ENCODE results near the gene LILRB2. TPM values are rescaled to one million over a fixed set of nuclear protein-coding genes. Genes with fewer than 3 reads are reported as not detected.
"Not testable (repeated sequence)": the region's sequence is repeated elsewhere in the genome, so short reads cannot be mapped to it uniquely, and the experiment has no call there.

Gene LILRB2
- total RNA-seq, 1 donor from 2014 or later, result 0.72 TPM

DNA sequence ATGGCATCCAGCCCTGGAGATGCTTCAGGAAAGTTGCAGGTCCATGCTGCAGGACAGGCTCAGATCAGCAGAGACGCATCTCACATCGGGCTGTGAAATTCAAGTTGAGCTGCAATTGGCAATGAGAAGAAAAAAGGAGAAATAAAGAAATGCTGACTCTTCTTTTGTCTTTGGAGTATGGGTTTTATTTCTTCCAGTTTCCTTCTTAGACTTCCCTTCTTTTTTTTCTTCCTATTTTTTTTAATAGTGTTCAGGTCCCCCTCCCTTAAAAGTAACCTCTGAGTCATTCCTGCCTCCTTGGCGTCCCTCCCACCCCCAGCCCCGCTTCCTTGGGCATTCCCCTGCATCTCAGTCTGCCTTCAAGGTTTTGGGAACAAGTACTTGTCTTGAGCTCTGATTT, 9.3 kb downstream of the LILRB2 start:
- not testable (repeated sequence) for DNase-seq

DNA sequence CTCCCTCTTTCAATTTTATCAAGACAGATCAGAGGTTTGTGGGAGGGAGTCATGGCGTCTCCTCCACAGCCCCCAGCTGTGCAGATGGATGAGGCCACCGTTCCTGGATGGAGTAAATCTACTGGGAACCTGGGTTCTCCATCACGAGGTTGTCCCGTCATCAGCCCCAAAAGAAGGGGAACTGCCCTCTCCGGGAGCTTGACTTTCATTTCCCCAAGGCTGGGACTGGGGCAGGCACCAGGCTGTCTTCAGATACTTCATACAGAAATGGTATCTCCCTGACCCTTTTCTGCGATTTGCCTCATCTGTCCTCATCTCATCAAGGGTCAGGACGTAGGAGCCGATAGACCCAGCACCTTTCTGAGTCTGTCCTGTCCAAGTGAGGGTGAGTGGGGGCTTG, 9.8 kb downstream of the LILRB2 start:
- DNase-seq, result no peak

DNA sequence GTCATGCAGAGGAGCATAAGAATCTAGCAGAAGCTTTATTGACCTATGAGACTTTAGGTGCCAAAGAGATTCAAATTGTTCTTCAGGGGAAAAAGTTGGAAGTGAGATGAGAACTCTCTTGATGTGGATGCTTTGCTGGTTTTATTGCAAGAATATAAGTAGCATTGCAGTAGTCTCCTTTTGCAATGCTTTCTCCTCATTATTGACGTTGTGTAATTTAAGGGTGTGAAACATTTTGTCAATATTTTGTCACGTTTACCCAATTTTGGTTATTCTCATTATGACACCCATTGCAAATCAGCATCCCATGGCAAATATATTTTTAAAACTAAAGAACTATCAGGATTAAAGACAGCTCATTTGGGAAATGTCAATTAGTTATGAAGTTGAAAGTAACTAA, 12.0 kb downstream of the LILRB2 start:
- no peak for DNase-seq

DNA sequence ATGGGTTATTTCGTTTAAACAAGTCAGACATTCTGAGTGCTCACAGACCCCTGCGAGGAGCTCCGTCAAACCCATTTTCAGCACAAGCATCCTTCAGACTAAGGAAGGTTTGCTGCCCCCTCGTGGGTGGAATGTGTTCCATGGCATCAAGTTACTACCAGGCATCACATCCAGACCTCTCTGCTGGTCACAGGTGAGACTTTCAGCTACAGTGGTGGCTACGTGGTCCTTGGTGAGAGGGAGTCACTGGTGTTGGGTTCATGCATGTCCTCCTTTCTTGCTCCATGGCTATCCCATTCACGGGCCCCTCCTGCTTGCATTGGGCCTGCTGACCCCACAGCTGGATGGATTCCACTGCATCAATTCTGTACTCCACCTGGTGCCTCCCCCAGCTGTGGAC, 14.8 kb downstream of the LILRB2 start:
- peak; percentile 74 for DNase-seq

DNA sequence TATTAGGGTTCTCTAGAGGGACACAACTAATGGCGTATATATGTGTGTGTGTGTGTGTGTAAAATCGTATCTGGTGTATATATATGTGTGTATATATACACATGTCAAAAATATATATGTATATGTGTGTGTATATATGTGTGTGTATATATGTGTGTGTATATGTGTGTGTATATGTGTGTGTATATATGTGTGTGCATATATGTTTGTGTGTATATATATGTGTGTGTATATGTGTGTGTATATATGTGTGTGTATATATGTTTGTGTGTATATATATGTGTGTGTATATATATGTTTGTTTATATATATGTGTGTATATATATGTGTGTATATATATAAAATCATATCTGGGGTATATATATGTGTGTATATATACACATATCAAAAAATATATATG, 18.4 kb downstream of the LILRB2 start:
- no peak for DNase-seq

DNA sequence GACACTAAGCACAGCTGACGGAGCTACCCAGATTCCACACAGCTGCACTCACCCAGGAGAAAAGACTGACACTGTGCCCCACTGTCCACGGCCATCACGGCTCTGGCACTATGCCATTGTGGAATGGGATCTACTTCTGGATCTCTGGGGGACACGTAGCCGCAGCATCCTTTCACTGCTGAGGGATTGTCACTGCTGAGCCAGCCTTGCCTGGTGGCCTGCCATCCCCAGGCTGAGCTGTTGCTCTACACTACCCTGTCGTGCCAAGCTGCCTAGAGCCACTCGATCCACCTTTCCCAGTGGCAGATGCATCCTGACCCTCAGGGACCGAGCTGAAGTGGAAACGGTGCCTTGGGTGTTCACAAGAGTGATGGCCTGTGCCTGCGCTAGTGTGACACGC, 18.8 kb downstream of the LILRB2 start:
- DNase-seq, result no peak

DNA sequence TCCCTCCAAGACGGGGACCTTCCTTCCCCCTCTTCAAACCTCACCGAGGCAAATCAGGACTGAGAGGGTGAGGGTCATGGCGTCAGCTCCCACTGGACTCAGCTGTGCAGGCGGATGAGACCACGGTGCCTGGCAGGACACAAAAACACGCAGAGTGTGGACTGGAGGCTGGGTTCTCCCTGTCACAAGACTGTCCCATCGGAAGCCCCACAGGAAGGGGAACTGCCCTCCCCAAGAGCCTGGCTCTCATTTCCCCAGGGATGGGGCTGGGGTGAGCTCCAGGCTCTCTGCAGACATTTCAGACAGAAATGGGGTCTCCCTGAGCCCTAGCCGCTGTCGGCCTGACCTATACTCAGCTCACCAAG, 23.8 kb downstream of the LILRB2 start, which contains the start of gene LILRB5:
Gene LILRB5, minus strand, starts transcription at position 158 of the 365 bp plus-strand sequence. Its CDS starts 80 bp downstream, at position 78.
- DNase-seq, result no peak

DNA sequence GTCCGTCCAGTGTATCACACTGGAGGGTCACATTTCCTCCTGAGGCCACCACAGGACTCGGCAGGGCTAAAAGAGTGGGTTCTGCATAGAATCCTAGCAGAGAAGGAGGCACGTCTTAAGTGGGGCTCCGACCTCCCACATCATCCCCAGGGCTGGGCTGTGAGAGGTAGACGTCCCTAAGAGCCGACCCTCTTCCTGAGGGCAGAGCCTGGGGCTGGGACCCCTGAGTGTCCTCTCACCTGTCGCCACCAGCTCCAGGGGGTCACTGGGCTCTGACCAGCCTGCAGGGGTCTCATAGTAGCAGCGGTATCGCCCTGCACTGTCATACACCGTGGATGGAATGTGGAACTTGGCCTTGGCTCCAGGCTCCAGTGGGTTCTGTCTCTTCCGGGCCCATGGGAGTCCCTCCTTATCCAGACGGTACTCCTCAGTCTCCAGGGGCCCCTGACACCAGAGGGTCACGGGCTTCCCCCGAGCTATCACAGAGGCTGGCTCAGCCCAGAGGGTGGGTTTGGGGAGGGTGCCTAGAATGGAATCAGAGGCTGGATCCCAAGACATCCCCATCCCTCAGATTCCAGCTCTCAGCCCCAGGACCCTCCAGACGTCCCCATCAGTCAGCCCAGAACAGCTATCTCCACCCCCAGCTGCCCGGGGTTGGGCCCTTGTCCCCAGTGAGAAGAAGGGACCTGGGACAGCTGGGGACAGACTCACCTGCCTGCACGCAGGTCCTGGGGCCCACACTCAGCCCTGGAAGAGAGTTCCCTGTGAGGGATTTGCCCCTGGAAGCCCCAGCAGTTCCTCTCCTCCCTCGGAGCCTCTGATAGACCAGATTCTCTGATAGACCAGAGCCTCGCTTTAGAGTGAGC, 24.4 kb downstream of the LILRB2 start:
- DNase-seq, result no peak

DNA sequence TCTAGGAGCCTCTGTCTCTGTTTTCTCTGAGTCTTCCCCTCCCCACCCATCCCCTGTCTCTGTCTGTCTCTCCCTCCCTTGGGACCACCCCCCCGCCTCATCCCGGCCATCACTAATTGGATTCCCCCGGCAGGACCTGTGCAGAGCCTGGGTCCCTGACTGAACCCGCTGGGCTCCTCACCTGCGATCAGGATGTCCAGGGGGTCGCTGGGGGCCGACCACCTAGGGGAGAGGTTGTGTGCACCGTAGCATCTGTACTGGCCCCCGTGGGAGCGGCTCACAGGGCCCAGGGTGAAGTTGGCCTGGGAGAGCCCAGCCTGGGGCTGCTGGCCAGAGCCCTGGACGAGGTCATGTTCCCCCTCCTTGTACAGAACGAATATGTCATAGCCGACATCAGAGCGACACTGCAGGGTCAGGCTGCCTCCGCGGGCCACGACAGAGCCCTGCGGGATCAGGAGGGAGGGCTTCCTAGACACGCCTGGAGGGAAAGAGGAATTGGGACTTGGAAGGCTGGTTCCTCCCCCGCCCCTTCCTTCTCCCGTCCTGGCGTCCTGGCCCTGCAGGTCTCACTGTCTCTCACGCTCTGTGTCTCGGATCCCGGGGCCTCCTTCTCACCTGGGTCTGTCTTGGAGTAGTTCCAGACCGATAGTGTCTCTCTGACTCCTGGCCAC, 25.7 kb downstream of the LILRB2 start:
- DNase-seq, result no peak

DNA sequence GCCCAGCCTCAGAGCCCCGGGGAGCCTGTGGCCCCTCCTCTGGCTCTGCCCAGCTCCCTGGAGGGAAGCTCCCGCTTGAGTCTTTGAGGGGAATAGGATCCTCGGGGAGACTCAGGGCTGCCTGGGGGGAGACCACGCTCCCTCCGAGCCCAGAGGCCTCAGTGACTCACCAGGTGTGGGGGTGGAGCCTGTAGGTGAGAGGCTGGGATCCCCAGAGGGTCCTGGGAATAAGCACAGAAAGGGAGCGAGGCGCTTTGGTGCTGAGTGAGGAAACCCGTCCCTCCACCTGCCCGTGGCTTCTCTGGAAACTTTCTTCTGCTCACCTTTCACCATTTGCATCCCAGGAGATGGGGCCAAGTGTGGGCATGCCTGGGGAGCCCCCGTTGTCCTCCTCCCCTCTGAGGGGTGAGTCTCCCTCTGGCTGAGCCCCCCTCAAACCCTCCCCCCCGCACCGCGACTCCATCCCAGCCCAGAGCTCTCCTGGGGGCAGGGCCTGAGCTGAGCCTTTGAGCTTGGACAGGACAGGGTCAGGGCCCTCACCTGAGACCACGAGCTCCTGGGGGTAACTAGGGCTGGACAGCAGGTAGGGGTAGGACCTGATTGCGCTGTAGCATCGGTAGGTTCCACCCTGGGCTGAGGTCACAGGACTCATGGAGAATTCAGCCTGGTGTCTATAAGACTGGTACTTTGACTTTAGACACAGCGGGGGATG, 26.6 kb downstream of the LILRB2 start:
- no peak for DNase-seq

DNA sequence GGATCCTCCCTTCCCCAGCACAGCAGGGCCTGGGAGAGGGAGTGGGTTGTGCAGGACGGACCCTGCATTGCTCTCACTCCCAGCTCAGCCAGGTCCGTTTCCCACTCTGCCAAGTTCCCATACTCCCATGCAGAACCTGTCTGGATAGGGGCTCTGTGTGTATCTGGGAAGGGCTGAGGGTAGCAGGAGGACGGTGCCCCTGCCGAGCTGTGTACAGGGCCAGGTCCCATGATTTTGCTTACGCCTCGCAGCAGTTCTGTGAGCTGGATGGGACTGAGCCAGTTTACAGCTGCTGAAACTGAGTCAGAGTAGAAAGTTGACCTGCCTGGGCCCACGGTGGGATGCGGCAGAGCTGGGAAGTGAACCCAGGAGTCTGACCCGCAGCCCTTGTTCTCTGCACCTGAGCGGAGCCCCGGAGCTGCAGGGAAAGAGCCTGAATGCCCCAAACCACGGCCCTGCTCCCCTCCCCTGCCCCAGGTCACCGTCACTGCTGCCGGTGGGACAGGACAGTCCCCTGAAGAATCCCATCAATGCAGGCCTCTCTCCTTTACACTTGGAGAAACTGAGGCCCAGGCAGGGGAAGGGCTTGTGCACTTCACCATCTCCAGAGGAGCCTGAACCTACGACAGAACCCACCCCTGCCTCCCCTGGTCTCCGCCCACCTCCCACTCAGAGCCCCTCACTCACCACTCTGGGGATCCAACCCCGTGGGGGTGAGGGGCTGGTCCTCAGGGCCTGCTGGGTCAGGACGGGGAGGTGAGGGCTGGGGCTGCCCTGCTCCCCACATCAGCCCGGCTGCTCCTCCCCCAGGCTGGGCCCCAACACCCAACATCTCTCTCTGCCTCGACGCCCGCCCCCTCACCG, 27.3 kb downstream of the LILRB2 start:
- DNase-seq, result no peak

DNA sequence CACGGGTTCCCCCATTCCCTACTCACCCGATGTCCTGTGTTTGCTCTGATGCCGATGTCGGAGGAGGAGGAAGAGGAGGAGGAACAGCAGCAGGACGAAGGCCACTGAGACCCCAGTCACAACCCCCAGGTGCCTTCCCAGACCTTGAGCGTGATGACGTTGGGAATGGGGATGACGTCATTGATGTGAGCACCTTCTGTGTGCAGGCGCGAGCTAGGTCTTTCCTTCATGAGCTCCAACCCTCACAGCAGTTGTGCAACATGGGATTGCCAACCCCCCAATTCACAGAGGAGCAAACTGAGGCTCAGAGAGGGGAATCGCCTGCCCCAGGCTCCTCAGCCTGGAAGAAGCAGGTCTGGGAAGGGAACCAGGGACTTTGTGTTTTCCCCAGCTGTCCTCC, 28.1 kb downstream of the LILRB2 start:
- DNase-seq, result no peak

DNA sequence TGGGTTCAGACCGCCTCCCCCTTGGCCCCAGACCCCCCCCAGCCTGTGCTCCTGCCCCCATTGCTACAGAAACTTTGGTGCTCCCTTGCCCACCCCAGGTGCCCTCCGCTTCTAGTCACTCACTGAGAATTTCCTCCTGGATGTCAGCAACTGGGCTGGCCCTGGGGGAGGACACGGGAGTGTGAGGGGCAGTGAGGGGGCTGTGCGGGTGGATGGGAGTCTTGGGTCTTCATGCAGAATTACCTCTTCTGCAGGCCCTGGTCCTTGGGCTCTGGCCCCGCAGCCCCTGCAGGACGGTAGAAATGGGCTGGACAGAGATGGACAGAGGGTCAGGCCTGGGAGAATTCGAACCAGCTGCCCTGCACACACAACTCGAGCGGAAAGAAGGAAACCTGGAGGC, 28.7 kb downstream of the LILRB2 start:
- no peak for DNase-seq

DNA sequence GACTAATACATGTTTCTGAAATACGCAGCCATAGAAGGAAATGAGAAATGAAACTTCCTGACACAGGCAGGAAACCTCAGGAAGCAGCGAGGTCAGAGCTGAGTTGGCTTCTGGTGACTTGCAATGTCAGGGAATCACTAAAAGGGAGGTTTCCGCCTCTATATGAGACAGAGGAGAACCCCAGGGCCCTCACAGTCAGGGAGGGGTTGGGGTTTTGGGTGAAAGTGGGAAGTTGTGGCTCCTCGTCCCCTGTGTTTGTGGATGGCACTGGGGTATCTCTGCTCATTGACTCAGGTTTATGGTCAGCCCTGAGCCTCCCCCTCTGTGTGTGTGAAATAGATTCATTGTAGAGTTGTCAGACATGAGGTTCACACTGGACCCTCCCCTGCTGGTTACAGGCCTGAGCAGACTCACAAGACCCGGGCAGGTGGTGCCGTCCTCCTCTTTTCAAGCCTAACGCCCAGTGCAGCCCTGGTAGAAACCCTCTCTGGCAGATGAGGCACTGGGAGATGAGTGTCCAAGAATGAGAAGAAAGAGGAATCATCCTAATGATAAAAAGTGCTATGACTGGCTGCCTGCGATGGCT, 32.8 kb downstream of the LILRB2 start:
- peak; percentile 14 for DNase-seq

DNA sequence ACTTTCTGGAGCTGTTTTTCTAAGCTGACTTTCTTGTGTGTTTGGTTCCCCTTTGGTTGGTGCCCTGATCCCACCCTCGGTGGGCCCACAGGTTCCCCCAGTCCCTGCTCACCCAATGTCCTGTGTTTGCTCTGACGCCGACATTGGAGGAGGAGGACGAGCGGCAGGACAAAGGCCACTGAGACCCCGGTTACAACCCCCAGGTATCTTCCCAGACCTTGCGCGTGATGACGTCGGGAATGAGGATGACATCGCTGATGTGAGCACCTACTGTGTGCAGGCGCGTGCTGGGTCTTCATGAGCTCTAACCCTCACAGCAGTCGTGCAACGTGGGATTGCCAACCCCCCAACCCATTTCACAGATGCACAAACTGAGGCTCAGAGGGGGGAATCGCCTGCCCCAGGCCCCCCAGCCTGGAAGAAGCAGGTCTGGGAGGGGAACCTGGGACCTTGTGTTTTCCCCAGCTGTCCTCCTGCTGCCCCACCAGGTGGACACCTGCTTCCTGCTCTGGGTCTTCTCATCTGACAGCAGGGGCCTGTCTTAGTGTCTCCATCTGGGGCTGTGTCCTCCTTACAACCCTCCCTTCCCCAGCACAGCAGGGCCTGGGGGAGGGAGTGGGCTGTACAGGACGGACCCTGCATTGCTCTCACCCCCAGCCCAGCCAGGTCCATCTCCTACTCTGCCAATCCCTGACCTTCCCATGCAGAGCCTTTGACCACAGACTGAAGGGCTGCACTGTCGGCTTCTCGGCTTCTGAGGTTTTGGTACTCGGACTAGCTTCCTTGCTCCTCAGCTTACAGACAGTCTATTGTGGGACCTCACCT, 33.6 kb downstream of the LILRB2 start:
- DNase-seq, result no peak

DNA sequence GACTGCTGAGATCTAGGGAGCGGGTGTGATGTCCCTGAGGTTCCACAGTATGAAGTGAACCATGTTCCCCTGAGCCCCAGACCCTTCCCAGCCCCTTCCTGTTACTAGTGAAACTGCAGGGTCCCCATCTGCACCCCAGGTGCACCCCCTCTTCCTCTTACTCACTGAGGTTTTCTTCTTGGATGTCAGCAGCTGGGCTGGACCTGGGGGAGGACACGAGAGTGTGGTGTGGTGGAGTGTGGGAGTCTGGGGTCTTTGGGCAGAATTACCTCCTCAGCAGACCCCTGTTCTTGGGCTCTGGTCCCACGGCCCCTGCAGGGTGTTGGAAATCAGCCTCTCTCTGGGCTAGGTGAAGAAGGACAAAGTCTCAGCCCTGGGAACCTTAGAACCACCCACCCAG, 35.0 kb downstream of the LILRB2 start:
- DNase-seq, result no peak

DNA sequence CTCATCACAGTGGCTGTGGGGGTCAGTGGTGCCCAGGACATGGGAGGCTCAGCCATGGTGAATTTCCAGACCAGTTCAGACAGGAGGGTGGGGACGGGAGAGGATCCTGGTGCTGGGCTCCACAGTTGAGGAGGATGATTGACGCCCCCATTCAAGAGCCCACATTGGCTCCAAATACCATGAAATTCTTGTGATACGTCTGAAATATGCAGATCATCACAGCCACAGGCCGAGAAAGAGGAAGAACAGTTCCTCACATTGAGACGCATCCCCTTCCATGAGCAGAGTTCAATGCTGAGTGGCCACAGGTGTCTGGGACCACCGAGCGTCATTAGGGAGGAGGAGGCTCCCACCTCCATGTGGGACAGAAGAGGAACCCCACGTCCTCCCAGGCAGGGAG, 37.1 kb downstream of the LILRB2 start:
- not testable (repeated sequence) for DNase-seq

DNA sequence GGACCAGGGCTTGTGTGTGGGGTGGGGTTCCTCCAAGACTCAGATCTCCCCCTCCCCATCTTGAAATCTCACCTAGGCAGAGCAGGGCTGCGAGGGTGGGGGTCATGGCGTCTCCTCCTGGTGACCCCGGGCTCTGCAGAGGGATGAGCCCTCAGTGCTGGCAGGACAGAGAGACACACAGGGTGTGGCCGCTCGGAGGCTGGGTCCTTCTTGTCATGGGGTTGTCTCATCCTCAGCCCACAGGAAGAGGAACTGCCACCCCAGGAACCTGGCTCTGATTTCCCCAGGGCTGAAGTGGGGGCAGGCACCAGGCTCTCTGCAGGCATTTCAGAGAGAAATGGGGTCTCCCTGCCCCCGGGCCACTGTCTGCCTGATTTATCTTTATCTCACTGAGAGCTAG, 38.3 kb downstream of the LILRB2 start, which contains the start of gene LILRA6:
Gene LILRA6, minus strand, starts transcription at position 145 of the 400 bp plus-strand sequence.
- DNase-seq, result not testable (repeated sequence)

DNA sequence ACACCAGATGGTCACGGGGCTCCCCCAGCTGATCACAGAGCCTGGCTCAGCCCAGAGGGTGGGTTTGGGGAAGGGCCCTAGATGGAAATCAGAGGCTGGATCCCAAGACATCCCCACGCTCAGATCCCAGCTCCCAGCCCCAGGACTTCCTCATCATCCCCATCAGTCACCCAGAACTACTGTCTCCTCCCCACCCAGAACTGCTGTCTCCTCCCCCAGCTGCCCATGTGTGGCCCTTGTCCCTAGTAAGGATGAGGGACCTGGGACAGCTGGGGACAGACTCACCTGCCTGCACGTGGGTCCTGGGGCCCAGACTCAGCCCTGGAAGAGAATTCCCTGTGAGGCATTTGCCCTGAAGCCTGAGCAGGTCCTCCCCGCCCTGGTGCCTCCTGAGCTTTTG, 38.7 kb downstream of the LILRB2 start:
- DNase-seq, result not testable (repeated sequence)

Measured in tongue (tissue), 2 donors.